Lower leg skin (tissue), 4 donors: Measurements from ENCODE around the gene VAMP7. TPM values are rescaled to one million over a fixed set of nuclear protein-coding genes. Genes with fewer than 3 reads are reported as not detected.

ENCODE experiments used
- DNase-seq, 2 donors: peaks; one replicate each; pipeline ENCODE4 v3.0.0-alpha.2; 2019; ENCODE audit warnings: low spot score in 2 of 2
- H3K4me3 ChIP-seq: fragments of 200-600 bp; sonication (generic); 2 replicates; pipeline ENCODE4 v1.5.1; 2017; ENCODE audit warnings: mild to moderate bottlenecking, low read depth; ENCODE audit not compliant: poor library complexity, severe bottlenecking
- POLR2A ChIP-seq, 2 donors: fragments of 450-650 bp; IDR thresholded peaks; one replicate each; pipeline ENCODE4 v1.6.1; 2016 to 2017; ENCODE audit warnings: antibody characterized with exemption in 2 of 2, mild to moderate bottlenecking in 1 of 2, moderate library complexity in 1 of 2
- WGBS, 2 donors: methylation state at CpG; one replicate each; pipeline ENCODE4 v1.1.5; 2018; 5-methylcytosine and 5-hydroxymethylcytosine counted together
- intact Hi-C: fragments of 100-400 bp; cut with DNase I; formaldehyde crosslinking; loops from one replicate; pipeline ENCODE4 v1.15.0; 2023; ENCODE audit warnings: low total_unique reads
- total RNA-seq, 4 donors: library from RNA; depleted of rRNA; stranded (reverse); fragments of >200 nt; gene quantifications; one replicate each; pipeline ENCODE4 v1.1.0, GENCODE V29; 2016
- TF ChIP-seq, protein P1 (sequence below), 3 donors: fragments of 450-650 bp; IDR thresholded peaks; one replicate each; pipeline ENCODE4 v1.5.1; 2016; ENCODE audit warnings: antibody characterized with exemption in 3 of 3, mild to moderate bottlenecking in 3 of 3, moderate library complexity in 2 of 3

VAMP7 gene
- total RNA-seq, 4 donors from 2014 or later: 24.8 to 28.2 (median 26.1) TPM

DNA sequence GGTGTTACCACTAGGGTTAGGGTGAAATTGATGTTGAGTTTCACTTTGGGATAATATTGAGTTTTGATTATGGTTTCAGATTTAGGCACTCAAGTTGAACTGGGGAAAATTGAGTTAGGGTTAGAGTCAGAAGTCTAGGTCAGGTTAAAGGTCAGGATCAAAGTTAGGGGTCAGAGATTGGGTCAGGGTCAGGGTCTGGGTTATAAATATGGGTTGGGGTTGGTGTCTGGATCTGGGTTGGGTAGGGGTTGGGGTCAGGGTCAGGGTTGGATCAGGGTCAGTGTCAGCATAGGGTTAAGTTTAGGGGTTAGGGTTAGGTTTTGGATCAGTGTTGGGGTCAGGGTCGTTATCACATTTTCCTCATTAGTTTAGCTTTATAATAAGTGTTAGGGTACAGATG is 73.6 kb downstream of the VAMP7 start:
- intact Hi-C loops: no loop called here
- no peak overlapping the region for H3K4me3 ChIP-seq
- TF ChIP-seq, protein P1, sequence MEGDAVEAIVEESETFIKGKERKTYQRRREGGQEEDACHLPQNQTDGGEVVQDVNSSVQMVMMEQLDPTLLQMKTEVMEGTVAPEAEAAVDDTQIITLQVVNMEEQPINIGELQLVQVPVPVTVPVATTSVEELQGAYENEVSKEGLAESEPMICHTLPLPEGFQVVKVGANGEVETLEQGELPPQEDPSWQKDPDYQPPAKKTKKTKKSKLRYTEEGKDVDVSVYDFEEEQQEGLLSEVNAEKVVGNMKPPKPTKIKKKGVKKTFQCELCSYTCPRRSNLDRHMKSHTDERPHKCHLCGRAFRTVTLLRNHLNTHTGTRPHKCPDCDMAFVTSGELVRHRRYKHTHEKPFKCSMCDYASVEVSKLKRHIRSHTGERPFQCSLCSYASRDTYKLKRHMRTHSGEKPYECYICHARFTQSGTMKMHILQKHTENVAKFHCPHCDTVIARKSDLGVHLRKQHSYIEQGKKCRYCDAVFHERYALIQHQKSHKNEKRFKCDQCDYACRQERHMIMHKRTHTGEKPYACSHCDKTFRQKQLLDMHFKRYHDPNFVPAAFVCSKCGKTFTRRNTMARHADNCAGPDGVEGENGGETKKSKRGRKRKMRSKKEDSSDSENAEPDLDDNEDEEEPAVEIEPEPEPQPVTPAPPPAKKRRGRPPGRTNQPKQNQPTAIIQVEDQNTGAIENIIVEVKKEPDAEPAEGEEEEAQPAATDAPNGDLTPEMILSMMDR (IDR thresholded peaks at IDR 0.05): no peak
- no peak for TF ChIP-seq POLR2A (IDR thresholded peaks at IDR 0.05)
- no peak for DNase-seq
- 25 to 29% methylated on average over 1 of the region's 1 CpG for WGBS, 2 donors

GRCh38 chrX:155956099-155956498 is 75.0 kb downstream of the VAMP7 start:
- no peak for DNase-seq
- no peak overlapping the region for H3K4me3 ChIP-seq
- WGBS, 2 donors: 82 to 85% methylated on average over 4 to 9 of the region's 9 CpGs
- TF ChIP-seq, protein P1 (IDR thresholded peaks at IDR 0.05): no peak
- TF ChIP-seq POLR2A (IDR thresholded peaks at IDR 0.05): no peak
- intact Hi-C loops: no loop called here

DNA sequence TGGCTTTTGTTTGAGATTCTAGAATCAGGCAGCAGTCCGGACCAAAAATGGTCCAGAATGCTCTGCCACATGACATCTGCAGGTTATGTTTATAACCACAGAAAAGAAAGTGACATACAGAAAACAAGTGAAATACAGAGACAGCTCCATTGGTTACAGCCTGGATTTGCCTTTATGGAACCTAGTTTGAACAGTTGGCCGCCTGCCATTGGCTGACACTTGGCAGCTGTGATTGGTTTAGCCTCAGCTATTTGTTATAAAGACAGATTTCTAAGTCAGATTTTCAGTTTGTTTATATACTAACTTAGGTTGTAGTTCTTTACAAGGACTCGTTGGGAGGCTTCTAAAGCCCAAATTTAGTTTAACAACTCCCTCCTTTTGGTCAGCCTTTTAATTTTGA is 75.5 kb downstream of the VAMP7 start:
- WGBS, 2 donors: 67 to 79% methylated on average over 3 of the region's 3 CpGs
- no peak for DNase-seq
- intact Hi-C loops: no loop called here

GRCh38 chrX:155957843-155958242 is 76.7 kb downstream of the VAMP7 start:
- intact Hi-C loops: no loop called here
- no peak for DNase-seq
- no peak overlapping the region for H3K4me3 ChIP-seq
- TF ChIP-seq POLR2A (IDR thresholded peaks at IDR 0.05): no peak
- TF ChIP-seq, protein P1 (IDR thresholded peaks at IDR 0.05): no peak
- WGBS, 2 donors: 66 to 70% methylated on average over 7 of the region's 7 CpGs

More for the DNA sequence above, 75.5 kb downstream of the VAMP7 start:
- H3K4me3 ChIP-seq: no peak overlapping the region
- no peak for TF ChIP-seq POLR2A (IDR thresholded peaks at IDR 0.05)
- TF ChIP-seq, protein P1 (IDR thresholded peaks at IDR 0.05): no peak

- intact Hi-C loops: no loop called here
- TF ChIP-seq, protein P1 (IDR thresholded peaks at IDR 0.05): no peak
- no peak for TF ChIP-seq POLR2A (IDR thresholded peaks at IDR 0.05)
- 57 to 68% methylated on average over 5 of the region's 5 CpGs for WGBS, 2 donors
- H3K4me3 ChIP-seq: no peak overlapping the region
- DNase-seq: no peak
These were observed 78.0 kb downstream of the VAMP7 start for GRCh38 chrX:155959018-155959587.

DNA sequence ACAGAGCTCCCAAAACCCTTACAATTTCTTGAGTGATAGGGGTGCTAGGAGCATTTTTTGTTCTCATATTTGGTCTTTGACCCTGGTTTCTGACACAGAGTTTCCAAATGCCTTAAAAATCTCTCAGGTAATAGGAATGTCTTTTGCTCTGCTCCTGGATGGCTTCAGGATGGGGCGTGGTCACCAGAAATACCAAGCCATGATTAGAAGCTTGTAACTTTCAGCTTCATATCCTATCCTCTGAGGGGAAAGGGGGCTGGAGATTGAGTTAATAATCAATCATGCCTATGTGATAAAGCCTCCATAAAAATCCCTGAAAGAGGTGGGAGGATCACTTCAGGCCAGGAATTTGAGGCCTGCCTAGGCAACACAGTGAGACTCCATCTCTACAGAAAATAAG is 81.8 kb downstream of the VAMP7 start:
- WGBS, 2 donors: 48 to 58% methylated on average over 1 of the region's 1 CpG
- TF ChIP-seq, protein P1 (IDR thresholded peaks at IDR 0.05): no peak
- no peak for TF ChIP-seq POLR2A (IDR thresholded peaks at IDR 0.05)
- no peak overlapping the region for H3K4me3 ChIP-seq
- intact Hi-C loops: no loop called here
- no peak for DNase-seq
